Right lobe of liver (tissue), 6 donors: Measurements from ENCODE around the gene SPTLC3. TPM values are rescaled to one million over a fixed set of nuclear protein-coding genes. Genes with fewer than 3 reads are reported as not detected.

Experiments used
- ATAC-seq, 4 donors: fragments of 200-7000 bp; cut with Tn5 transposase; one replicate each; pipeline ENCODE4 v1.9.1; 2020; ENCODE audit warnings: mild to moderate bottlenecking in 4 of 4, moderate library complexity in 4 of 4
- DNase-seq, 3 donors: peaks; one replicate each; pipeline ENCODE4 v3.0.0-alpha.2; 2020
- H3K27ac ChIP-seq, 3 donors: fragments of 200-600 bp; one replicate each; pipeline ENCODE4 v1.8.0; 2022
- H3K27me3 ChIP-seq, 2 donors: fragments of 200-600 bp; one replicate each; pipeline ENCODE4 v1.8.0; 2022
- H3K36me3 ChIP-seq, 4 donors: fragments of 200-600 bp; sonication (generic) in 1 of 4; one replicate each; pipeline versions ENCODE4 v1.5.1 to v1.8.0; 2017 to 2022; ENCODE audit warnings: control low read depth in 1 of 4
- H3K4me1 ChIP-seq, 4 donors: fragments of 200-600 bp; sonication (generic) in 1 of 4; one replicate each; pipeline versions ENCODE4 v1.5.1 to v1.8.0; 2017 to 2022; ENCODE audit warnings: control low read depth in 1 of 4
- H3K4me3 ChIP-seq, 3 donors: fragments of 200-600 bp; one replicate each; pipeline ENCODE4 v1.8.0; 2022
- H3K9me3 ChIP-seq, 4 donors: fragments of 200-600 bp; sonication (generic) in 1 of 4; one replicate each; pipeline versions ENCODE4 v1.5.1 to v1.8.0; 2017 to 2022; ENCODE audit warnings: control low read depth in 1 of 4
- POLR2A ChIP-seq: fragments of 450-650 bp; IDR thresholded peaks from one replicate; pipeline ENCODE4 v1.6.1; 2017; ENCODE audit warnings: antibody characterized with exemption, mild to moderate bottlenecking
- WGBS: methylation state at CpG from one replicate; pipeline ENCODE4 v1.1.6; 2018; ENCODE audit warnings: low coverage, low lambda C conversion rate; ENCODE audit not compliant: insufficient coverage; ENCODE audit errors: missing lambda C conversion rate; 5-methylcytosine and 5-hydroxymethylcytosine counted together
- intact Hi-C, 2 donors: fragments of 100-400 bp; cut with DNase I; formaldehyde crosslinking; loops; one replicate each; pipeline versions ENCODE4 v1.11.2 to v1.14.1; 2022
- total RNA-seq, 6 experiments: library from RNA; depleted of rRNA in 2 of 6; stranded (reverse); fragments of >200 nt in 2 of 6; fragmentation: NEBNext Ultra II Directional in 3 of 6; extraction: Animal tissue kit (Norgen Biotek cat#: 25700) in 3 of 6; gene quantifications; one replicate each; pipeline versions ENCODE4 v1.1.0 to v1.2.4, GENCODE V29; 2016 to 2023
- TF ChIP-seq, protein P1 (sequence below), 4 donors: fragments of 200-600 bp in 3 of 4; fragments of 450-650 bp in 1 of 4; IDR thresholded peaks; one replicate each; pipeline versions ENCODE4 v1.5.1 to v1.8.0; 2016 to 2022; ENCODE audit warnings: antibody characterized with exemption in 4 of 4, mild to moderate bottlenecking in 2 of 4
- donor health status: DM: no; HTN: yes; CAD: no.
- donor health status: DM: no; HTN: no; CAD: no.
- donor health status: DM: no; HTN: no; CAD: no.
- donor health status: DM: no; HTN: yes; CAD: no.
- donor health status: DM: no; HTN: yes; CAD: no.

Gene SPTLC3
- total RNA-seq, 6 experiments from 2014 or later, result 16.4 to 25.6 (median 24.8) TPM

DNA sequence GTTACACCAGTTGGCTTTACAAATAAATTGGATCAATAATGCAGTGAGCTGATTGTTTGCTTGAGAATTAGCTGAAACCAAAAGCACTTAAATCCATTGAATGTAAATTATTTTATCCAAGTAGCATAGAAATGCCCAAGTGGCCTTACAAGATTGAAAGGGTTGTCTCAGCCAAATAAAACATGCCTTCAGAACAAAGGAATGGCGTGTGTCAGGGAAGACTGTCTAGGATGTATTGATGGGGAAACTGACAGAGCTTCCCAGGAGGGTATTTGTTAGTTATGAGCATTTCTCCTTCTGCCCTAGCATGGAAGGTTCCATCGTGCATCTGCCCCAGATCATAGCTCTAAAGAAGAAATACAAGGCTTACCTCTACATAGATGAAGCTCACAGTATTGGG is 108.4 kb downstream of the SPTLC3 start:
- no peaks in the 10 kb centered on the region for H3K27me3 ChIP-seq
- ATAC-seq (no peak), DNase-seq (no peak)
- 65% methylated on average over 2 of the region's 2 CpGs for WGBS
- H3K4me3 ChIP-seq, result no peak overlapping the region
- H3K9me3 ChIP-seq, result no peaks in the 10 kb centered on the region
- no peaks in the 10 kb centered on the region for H3K4me1 ChIP-seq
- intact Hi-C loops, result no loop called here
- no peak for TF ChIP-seq POLR2A
- TF ChIP-seq, protein P1, sequence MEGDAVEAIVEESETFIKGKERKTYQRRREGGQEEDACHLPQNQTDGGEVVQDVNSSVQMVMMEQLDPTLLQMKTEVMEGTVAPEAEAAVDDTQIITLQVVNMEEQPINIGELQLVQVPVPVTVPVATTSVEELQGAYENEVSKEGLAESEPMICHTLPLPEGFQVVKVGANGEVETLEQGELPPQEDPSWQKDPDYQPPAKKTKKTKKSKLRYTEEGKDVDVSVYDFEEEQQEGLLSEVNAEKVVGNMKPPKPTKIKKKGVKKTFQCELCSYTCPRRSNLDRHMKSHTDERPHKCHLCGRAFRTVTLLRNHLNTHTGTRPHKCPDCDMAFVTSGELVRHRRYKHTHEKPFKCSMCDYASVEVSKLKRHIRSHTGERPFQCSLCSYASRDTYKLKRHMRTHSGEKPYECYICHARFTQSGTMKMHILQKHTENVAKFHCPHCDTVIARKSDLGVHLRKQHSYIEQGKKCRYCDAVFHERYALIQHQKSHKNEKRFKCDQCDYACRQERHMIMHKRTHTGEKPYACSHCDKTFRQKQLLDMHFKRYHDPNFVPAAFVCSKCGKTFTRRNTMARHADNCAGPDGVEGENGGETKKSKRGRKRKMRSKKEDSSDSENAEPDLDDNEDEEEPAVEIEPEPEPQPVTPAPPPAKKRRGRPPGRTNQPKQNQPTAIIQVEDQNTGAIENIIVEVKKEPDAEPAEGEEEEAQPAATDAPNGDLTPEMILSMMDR (IDR thresholded peaks at IDR 0.05), result no peak
- H3K27ac ChIP-seq, result no peak overlapping the region
- H3K36me3 ChIP-seq, result no peaks in the 10 kb centered on the region

GRCh38 chr20:13118676-13119075 is 109.9 kb downstream of the SPTLC3 start:
- H3K9me3 ChIP-seq, result no peaks in the 10 kb centered on the region
- ATAC-seq, result no peak
- H3K4me1 ChIP-seq, result no peaks in the 10 kb centered on the region
- no peaks in the 10 kb centered on the region for H3K27me3 ChIP-seq
- no peak overlapping the region for H3K4me3 ChIP-seq
- no peak for DNase-seq
- H3K36me3 ChIP-seq, result no peaks in the 10 kb centered on the region
- no peak overlapping the region for H3K27ac ChIP-seq
- intact Hi-C loops, result no loop called here
- WGBS, result 86% methylated on average over 1 of the region's 1 CpG
- TF ChIP-seq, protein P1 (IDR thresholded peaks at IDR 0.05), result no peak
- no peak for TF ChIP-seq POLR2A

DNA sequence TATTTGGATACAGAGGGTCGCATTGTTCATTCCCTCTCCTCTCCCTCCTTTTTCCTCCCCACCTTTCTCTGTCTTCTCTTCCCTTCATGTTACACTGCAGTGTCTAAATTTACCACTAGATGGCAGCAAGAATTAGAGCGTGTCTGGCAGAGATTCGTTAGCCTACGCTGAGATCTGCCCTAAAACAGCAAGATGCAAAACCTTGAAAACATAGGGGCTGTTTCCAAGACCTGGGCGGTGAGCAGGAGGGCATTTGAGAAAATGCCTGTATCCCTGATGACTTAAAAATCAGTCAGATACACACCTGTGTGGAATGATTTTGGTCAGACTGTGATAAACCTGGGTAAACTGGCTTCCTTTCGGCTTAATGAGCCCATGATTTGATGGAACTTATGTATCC is 110.8 kb downstream of the SPTLC3 start:
- TF ChIP-seq POLR2A, result no peak
- TF ChIP-seq, protein P1 (IDR thresholded peaks at IDR 0.05), result peak; percentile 84 to 90 (median 86)
- no peak for DNase-seq

GRCh38 chr20:13120471-13120870 is 111.7 kb downstream of the SPTLC3 start:
- no peak for ATAC-seq
- TF ChIP-seq POLR2A, result no peak
- TF ChIP-seq, protein P1 (IDR thresholded peaks at IDR 0.05), result no peak
- intact Hi-C loops, result loop anchor here in 1 of 2 donors (10.0 kb wide), 1 partner anchor 174 kb away; no protein-coding TSS in a partner anchor
- Histone ChIP-seq H3K9me3 (no peaks in the 10 kb centered on the region), H3K4me3 (no peak overlapping the region), H3K27me3 (no peaks in the 10 kb centered on the region), H3K36me3 (no peaks in the 10 kb centered on the region), H3K27ac (no peak overlapping the region), H3K4me1 (no peaks in the 10 kb centered on the region)
- no peak for DNase-seq
- WGBS, result 73% methylated on average over 1 of the region's 1 CpG

More for the DNA sequence above, 110.8 kb downstream of the SPTLC3 start:
- Histone ChIP-seq H3K27me3 (no peaks in the 10 kb centered on the region), H3K27ac (no peak overlapping the region), H3K4me3 (no peak overlapping the region), H3K9me3 (no peaks in the 10 kb centered on the region), H3K4me1 (no peaks in the 10 kb centered on the region), H3K36me3 (no peaks in the 10 kb centered on the region)
- intact Hi-C loops, result no loop called here
- 20% methylated on average over 6 of the region's 6 CpGs for WGBS
- peak; percentile 89 to 95 (median 93) for ATAC-seq
